Ramos (cell line): ENCODE data around the gene TREX2.

Source experiments
- in situ Hi-C: fragments of 300-500 bp; cut with MboI; formaldehyde crosslinking; loops from one replicate; pipeline ENCODE4 v1.14.3; 2022; ENCODE audit warnings: low sequenced_read_pairs; ENCODE audit not compliant: unreplicated experiment

Gene TREX2

GRCh38 chrX:153445856-153446635 is at the start of gene TREX2:
Gene TREX2 (minus strand): TSS chrX:153446056. CDS start chrX:153445430, 626 bp downstream.
- in situ Hi-C loops = no loop called here

GRCh38 chrX:153495362-153495751 is 49.5 kb upstream of the TREX2 start:
- in situ Hi-C loops = no loop called here

GRCh38 chrX:153494541-153495361 is 48.9 kb upstream of the TREX2 start, which contains the start of gene BGN:
Gene BGN (plus strand): TSS chrX:153494980. CDS start chrX:153504632, 9,652 bp downstream.
- in situ Hi-C loops = no loop called here

GRCh38 chrX:153494061-153494460 is 48.2 kb upstream of the TREX2 start:
- in situ Hi-C loops = no loop called here

GRCh38 chrX:153493085-153493484 is 47.2 kb upstream of the TREX2 start:
- in situ Hi-C loops = no loop called here

- in situ Hi-C loops = no loop called here
Measured at GRCh38 chrX:153492543-153492942, 46.7 kb upstream of the TREX2 start.

- in situ Hi-C loops = no loop called here
Measured at GRCh38 chrX:153491918-153492317, 46.1 kb upstream of the TREX2 start.

GRCh38 chrX:153491351-153491914 is 45.6 kb upstream of the TREX2 start:
- in situ Hi-C loops = no loop called here

GRCh38 chrX:153490217-153490930 is 44.5 kb upstream of the TREX2 start:
- in situ Hi-C loops = no loop called here

GRCh38 chrX:153488231-153488914 is 42.5 kb upstream of the TREX2 start:
- in situ Hi-C loops = no loop called here

- in situ Hi-C loops = no loop called here
Measured at GRCh38 chrX:153487590-153488071, 41.8 kb upstream of the TREX2 start.

GRCh38 chrX:153486171-153486570 is 40.3 kb upstream of the TREX2 start:
- in situ Hi-C loops = no loop called here

GRCh38 chrX:153485396-153486080 is 39.7 kb upstream of the TREX2 start:
- in situ Hi-C loops = no loop called here

- in situ Hi-C loops = no loop called here
Measured at GRCh38 chrX:153482376-153483015, 36.6 kb upstream of the TREX2 start.

- in situ Hi-C loops = no loop called here
Measured at GRCh38 chrX:153481043-153481442, 35.2 kb upstream of the TREX2 start.

GRCh38 chrX:153478746-153479145 is 32.9 kb upstream of the TREX2 start:
- in situ Hi-C loops = no loop called here

- in situ Hi-C loops = no loop called here
Measured at GRCh38 chrX:153477901-153478300, 32.0 kb upstream of the TREX2 start.

GRCh38 chrX:153477364-153477857 is 31.6 kb upstream of the TREX2 start:
- in situ Hi-C loops = no loop called here
